Type B pancreatic cell (in vitro differentiated cells): ENCODE measurements around the gene BAIAP2. TPM values are rescaled to one million over a fixed set of nuclear protein-coding genes. Genes with fewer than 3 reads are reported as not detected.

Experiments
- DNase-seq: peaks from one replicate; pipeline ENCODE4 v3.0.0; 2021; ENCODE audit warnings: mixed read lengths; ENCODE audit not compliant: unreplicated experiment; ENCODE audit errors: extremely low spot score
- H3K27ac Mint-ChIP-seq: 2 replicates; pipeline ENCODE4 v1.8.0; 2021; ENCODE audit warnings: mild to moderate bottlenecking, mixed read lengths
- H3K27me3 Mint-ChIP-seq: 2 replicates; pipeline ENCODE4 v1.8.0; 2021; ENCODE audit warnings: mixed read lengths
- H3K36me3 Mint-ChIP-seq: 2 replicates; pipeline ENCODE4 v1.8.0; 2021; ENCODE audit warnings: mixed read lengths
- H3K4me1 Mint-ChIP-seq: one replicate; pipeline ENCODE4 v1.8.0; 2021; ENCODE audit warnings: mixed read lengths; ENCODE audit not compliant: unreplicated experiment
- H3K4me3 Mint-ChIP-seq: 2 replicates; pipeline ENCODE4 v1.8.0; 2021; ENCODE audit warnings: mild to moderate bottlenecking, mixed read lengths
- H3K9me3 Mint-ChIP-seq: 2 replicates; pipeline ENCODE4 v1.8.0; 2021; ENCODE audit warnings: mixed read lengths
- total RNA-seq: library from RNA; stranded (reverse); gene quantifications from 2 replicates; pipeline ENCODE4 v1.2.1, GENCODE V29; 2021; ENCODE audit warnings: low replicate concordance
- TF ChIP-seq, protein P1 (sequence below): fragments of 200-600 bp; sonication (generic); conservative IDR thresholded peaks from 2 replicates; pipeline ENCODE4 v1.5.0; 2021; ENCODE audit warnings: antibody characterized with exemption, mild to moderate bottlenecking

The BAIAP2 gene
- total RNA-seq, 1 donor from 2014 or later: 62.7 TPM

DNA sequence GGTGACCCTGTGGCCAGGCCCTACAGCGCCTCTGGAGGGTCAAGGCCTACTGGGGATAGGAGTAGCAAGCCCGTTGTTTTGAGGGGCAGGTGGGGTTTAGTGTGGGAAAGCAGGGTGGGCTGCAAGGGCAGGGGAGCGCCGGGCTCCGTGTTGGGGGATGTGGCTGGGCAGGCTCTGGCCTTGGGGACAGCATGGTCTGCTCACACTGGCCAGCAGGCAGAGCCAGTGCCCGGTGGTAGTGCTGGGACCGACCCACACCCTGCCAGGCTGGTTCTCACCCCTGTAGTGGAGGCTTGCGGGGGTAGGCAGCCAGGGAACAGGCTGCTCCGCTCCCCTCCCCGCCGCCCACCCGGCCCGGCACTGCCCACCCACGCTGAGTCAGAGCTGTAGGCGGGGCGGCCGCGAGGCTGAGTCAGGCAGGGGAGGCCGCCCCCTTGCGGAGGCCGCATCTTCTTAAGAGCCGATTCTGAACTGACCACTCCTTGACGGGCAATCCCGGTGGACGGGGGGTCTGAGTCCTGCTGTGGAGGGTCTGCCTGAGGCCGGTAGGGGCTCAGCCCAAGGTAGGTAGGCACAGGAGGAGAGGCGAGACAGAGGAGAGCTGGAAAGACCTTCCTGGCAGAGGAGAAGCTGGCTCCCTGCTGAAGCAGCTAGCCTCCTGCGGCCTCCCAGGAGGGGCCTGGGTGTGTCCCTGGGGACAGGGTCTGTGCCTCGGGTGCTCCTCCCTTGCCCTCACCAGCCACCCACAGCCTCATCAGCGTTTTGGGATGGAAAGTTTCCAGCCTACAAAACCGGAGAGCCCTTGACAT lies 62.4 kb downstream of the BAIAP2 start:
- DNase-seq: peak; percentile 83
- peak overlapping the region; percentile 68 for H3K4me3 Mint-ChIP-seq
- H3K9me3 Mint-ChIP-seq: no peaks in the 10 kb centered on the region
- H3K4me1 Mint-ChIP-seq: peaks cover 29% of the 10 kb centered on the region
- H3K36me3 Mint-ChIP-seq: no peaks in the 10 kb centered on the region
- H3K27me3 Mint-ChIP-seq: no peaks in the 10 kb centered on the region
- TF ChIP-seq, protein P1, sequence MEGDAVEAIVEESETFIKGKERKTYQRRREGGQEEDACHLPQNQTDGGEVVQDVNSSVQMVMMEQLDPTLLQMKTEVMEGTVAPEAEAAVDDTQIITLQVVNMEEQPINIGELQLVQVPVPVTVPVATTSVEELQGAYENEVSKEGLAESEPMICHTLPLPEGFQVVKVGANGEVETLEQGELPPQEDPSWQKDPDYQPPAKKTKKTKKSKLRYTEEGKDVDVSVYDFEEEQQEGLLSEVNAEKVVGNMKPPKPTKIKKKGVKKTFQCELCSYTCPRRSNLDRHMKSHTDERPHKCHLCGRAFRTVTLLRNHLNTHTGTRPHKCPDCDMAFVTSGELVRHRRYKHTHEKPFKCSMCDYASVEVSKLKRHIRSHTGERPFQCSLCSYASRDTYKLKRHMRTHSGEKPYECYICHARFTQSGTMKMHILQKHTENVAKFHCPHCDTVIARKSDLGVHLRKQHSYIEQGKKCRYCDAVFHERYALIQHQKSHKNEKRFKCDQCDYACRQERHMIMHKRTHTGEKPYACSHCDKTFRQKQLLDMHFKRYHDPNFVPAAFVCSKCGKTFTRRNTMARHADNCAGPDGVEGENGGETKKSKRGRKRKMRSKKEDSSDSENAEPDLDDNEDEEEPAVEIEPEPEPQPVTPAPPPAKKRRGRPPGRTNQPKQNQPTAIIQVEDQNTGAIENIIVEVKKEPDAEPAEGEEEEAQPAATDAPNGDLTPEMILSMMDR: peak; percentile 77
- peak overlapping the region; percentile 79 for H3K27ac Mint-ChIP-seq

DNA sequence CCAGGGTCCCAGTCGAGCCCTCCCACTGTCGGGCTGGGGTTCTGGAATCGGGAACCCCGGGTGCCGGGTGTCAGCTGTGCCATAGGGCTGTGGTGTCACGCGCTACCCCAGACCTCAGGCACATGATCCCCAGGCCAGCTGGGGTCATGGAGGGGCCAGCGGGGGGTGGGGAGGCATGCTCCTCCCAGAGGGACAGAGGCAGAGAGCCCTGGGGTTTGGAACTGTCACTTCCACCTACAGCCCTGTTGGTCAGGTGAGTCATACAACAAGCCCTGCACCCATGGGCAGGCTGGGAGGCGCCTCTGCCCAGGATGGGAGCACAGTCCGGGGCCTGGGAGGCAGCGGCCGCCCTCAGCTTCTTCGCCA lies 63.0 kb downstream of the BAIAP2 start:
- Mint-ChIP-seq H3K36me3 (no peaks in the 10 kb centered on the region), H3K9me3 (no peaks in the 10 kb centered on the region), H3K4me1 (peaks cover 25% of the 10 kb centered on the region), H3K27ac (no peak overlapping the region), H3K4me3 (no peak overlapping the region), H3K27me3 (no peaks in the 10 kb centered on the region)
- no peak for DNase-seq
- TF ChIP-seq, protein P1: no peak

DNA sequence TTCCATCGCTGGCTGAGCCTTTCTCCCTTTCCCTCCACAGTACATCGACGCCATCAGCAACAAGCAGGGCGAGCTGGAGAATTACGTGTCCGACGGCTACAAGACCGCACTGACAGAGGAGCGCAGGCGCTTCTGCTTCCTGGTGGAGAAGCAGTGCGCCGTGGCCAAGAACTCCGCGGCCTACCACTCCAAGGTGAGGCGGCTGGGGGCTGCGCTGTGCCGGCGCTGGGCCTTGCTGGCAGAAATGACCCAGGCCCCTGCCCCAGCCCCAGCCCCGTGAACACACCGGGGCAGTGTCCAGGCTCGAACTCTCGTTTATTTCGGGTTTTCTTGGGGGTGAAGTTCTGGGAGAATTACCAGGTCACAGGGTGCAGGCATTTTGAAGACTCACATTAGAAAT lies 64.9 kb downstream of the BAIAP2 start:
- Mint-ChIP-seq H3K9me3 (no peaks in the 10 kb centered on the region), H3K36me3 (no peaks in the 10 kb centered on the region), H3K4me1 (peaks cover 17% of the 10 kb centered on the region), H3K4me3 (no peak overlapping the region), H3K27ac (no peak overlapping the region), H3K27me3 (no peaks in the 10 kb centered on the region)
- TF ChIP-seq, protein P1: no peak
- no peak for DNase-seq

DNA sequence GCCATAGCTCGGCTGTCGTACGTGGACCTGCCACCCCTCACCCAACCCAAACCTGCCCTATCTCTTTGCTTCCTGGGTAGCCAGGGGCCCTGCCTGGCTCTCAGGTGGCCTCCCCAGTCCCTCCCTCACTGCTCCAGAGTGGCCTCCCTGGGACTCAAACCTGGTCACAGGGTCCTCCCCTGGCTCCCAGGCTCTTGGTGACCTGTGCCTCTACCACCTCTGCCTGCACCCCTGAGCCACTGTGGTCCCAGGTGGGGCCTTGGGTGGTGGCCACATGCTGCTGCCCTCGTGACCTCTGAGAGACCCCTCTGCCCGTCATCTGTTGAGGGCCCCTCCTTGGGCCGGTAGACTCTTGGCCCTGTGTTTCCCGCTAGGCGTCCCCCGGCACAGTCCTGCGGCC lies 65.7 kb downstream of the BAIAP2 start:
- TF ChIP-seq, protein P1: no peak
- Mint-ChIP-seq H3K4me3 (no peak overlapping the region), H3K9me3 (no peaks in the 10 kb centered on the region)

DNA sequence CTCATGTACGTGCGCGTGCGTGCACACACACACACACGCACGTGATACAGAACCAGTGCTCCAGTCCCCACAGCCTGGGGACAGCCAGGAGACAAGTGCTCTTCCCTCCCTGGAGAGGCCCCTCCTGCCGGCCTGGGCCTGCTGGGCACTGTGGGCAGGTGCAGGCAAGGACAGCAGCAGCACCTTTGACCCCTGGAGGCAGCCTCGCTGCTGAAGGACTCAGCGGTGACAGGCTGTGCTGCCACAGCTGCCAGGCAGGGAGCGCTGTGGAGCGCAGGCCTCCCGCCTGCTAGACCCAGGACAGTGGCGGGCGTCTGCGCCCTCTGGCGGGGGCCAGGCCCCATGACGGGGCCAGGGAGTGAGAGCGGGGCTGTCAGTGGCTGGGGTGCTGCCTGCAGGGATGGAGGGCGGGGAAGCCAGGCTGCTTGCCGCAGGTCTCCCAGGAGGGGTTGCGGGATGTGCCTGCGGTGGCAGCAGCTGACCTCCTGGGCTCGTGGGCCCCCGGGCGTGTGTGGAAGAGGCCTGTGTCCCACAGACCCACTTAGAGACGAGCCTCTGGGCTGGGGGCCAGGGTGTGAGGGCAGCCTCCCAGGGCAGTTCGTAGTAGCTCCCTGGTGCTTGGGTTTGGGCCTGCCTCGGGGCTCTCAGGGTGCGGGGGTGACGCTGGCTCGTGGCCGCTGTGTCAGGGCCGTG lies 66.8 kb downstream of the BAIAP2 start:
- Mint-ChIP-seq H3K27ac (no peak overlapping the region), H3K36me3 (no peaks in the 10 kb centered on the region), H3K9me3 (no peaks in the 10 kb centered on the region), H3K4me1 (peaks cover 5% of the 10 kb centered on the region), H3K27me3 (no peaks in the 10 kb centered on the region), H3K4me3 (no peak overlapping the region)
- peak; percentile 92 for DNase-seq
- TF ChIP-seq, protein P1: peak; percentile 100

More for the DNA sequence above, 65.7 kb downstream of the BAIAP2 start:
- H3K27me3 Mint-ChIP-seq: no peaks in the 10 kb centered on the region
- no peak overlapping the region for H3K27ac Mint-ChIP-seq
- no peaks in the 10 kb centered on the region for H3K36me3 Mint-ChIP-seq
- no peak for DNase-seq
- H3K4me1 Mint-ChIP-seq: peaks cover 13% of the 10 kb centered on the region
